ENCODE results near the gene SVOP.
"Not testable (repeated sequence)": the region's sequence is repeated elsewhere in the genome, so short reads cannot be mapped to it uniquely, and the experiment has no call there.

DNA sequence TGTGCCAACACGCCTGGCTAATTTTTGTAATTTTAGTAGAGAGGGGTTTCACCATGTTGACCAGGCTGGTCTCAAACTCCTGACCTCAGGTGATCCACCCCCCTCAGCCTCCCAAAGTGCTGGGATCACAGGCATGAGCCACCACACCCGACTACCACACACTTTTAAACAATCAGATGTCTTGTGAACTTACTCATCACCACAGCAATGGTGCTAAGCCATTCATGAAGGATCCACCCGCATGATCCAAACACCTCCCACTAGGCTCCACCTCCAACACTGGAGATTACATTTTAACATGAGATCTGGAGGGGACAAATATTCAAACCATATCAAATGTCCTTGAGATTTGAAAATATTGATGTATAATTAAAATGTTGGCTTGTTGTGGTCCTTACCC, 7.8 kb upstream of the SVOP start:
- TF ChIP-seq, protein P1, sequence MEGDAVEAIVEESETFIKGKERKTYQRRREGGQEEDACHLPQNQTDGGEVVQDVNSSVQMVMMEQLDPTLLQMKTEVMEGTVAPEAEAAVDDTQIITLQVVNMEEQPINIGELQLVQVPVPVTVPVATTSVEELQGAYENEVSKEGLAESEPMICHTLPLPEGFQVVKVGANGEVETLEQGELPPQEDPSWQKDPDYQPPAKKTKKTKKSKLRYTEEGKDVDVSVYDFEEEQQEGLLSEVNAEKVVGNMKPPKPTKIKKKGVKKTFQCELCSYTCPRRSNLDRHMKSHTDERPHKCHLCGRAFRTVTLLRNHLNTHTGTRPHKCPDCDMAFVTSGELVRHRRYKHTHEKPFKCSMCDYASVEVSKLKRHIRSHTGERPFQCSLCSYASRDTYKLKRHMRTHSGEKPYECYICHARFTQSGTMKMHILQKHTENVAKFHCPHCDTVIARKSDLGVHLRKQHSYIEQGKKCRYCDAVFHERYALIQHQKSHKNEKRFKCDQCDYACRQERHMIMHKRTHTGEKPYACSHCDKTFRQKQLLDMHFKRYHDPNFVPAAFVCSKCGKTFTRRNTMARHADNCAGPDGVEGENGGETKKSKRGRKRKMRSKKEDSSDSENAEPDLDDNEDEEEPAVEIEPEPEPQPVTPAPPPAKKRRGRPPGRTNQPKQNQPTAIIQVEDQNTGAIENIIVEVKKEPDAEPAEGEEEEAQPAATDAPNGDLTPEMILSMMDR (conservative IDR thresholded peaks at IDR 0.05; ENCODE audit: low read depth in 2 of 2) = not testable (repeated sequence)
- TF ChIP-seq EZH2 (IDR thresholded peaks at IDR 0.05; ENCODE audit: low read depth, unreplicated experiment); JUNB (IDR thresholded peaks at IDR 0.05; ENCODE audit: unreplicated experiment); EZH2phosphoT487 (IDR thresholded peaks at IDR 0.05; ENCODE audit: unreplicated experiment); POLR2AphosphoS5 (IDR thresholded peaks at IDR 0.05; ENCODE audit: low read depth); CREB1 (CRISPR knock-in tag; IDR thresholded peaks at IDR 0.05; ENCODE audit: low read depth): not testable (repeated sequence)
- TF ChIP-seq, protein P2, sequence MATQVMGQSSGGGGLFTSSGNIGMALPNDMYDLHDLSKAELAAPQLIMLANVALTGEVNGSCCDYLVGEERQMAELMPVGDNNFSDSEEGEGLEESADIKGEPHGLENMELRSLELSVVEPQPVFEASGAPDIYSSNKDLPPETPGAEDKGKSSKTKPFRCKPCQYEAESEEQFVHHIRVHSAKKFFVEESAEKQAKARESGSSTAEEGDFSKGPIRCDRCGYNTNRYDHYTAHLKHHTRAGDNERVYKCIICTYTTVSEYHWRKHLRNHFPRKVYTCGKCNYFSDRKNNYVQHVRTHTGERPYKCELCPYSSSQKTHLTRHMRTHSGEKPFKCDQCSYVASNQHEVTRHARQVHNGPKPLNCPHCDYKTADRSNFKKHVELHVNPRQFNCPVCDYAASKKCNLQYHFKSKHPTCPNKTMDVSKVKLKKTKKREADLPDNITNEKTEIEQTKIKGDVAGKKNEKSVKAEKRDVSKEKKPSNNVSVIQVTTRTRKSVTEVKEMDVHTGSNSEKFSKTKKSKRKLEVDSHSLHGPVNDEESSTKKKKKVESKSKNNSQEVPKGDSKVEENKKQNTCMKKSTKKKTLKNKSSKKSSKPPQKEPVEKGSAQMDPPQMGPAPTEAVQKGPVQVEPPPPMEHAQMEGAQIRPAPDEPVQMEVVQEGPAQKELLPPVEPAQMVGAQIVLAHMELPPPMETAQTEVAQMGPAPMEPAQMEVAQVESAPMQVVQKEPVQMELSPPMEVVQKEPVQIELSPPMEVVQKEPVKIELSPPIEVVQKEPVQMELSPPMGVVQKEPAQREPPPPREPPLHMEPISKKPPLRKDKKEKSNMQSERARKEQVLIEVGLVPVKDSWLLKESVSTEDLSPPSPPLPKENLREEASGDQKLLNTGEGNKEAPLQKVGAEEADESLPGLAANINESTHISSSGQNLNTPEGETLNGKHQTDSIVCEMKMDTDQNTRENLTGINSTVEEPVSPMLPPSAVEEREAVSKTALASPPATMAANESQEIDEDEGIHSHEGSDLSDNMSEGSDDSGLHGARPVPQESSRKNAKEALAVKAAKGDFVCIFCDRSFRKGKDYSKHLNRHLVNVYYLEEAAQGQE (IDR thresholded peaks at IDR 0.05; ENCODE audit: unreplicated experiment) = not testable (repeated sequence)
- TF ChIP-seq, protein P3, sequence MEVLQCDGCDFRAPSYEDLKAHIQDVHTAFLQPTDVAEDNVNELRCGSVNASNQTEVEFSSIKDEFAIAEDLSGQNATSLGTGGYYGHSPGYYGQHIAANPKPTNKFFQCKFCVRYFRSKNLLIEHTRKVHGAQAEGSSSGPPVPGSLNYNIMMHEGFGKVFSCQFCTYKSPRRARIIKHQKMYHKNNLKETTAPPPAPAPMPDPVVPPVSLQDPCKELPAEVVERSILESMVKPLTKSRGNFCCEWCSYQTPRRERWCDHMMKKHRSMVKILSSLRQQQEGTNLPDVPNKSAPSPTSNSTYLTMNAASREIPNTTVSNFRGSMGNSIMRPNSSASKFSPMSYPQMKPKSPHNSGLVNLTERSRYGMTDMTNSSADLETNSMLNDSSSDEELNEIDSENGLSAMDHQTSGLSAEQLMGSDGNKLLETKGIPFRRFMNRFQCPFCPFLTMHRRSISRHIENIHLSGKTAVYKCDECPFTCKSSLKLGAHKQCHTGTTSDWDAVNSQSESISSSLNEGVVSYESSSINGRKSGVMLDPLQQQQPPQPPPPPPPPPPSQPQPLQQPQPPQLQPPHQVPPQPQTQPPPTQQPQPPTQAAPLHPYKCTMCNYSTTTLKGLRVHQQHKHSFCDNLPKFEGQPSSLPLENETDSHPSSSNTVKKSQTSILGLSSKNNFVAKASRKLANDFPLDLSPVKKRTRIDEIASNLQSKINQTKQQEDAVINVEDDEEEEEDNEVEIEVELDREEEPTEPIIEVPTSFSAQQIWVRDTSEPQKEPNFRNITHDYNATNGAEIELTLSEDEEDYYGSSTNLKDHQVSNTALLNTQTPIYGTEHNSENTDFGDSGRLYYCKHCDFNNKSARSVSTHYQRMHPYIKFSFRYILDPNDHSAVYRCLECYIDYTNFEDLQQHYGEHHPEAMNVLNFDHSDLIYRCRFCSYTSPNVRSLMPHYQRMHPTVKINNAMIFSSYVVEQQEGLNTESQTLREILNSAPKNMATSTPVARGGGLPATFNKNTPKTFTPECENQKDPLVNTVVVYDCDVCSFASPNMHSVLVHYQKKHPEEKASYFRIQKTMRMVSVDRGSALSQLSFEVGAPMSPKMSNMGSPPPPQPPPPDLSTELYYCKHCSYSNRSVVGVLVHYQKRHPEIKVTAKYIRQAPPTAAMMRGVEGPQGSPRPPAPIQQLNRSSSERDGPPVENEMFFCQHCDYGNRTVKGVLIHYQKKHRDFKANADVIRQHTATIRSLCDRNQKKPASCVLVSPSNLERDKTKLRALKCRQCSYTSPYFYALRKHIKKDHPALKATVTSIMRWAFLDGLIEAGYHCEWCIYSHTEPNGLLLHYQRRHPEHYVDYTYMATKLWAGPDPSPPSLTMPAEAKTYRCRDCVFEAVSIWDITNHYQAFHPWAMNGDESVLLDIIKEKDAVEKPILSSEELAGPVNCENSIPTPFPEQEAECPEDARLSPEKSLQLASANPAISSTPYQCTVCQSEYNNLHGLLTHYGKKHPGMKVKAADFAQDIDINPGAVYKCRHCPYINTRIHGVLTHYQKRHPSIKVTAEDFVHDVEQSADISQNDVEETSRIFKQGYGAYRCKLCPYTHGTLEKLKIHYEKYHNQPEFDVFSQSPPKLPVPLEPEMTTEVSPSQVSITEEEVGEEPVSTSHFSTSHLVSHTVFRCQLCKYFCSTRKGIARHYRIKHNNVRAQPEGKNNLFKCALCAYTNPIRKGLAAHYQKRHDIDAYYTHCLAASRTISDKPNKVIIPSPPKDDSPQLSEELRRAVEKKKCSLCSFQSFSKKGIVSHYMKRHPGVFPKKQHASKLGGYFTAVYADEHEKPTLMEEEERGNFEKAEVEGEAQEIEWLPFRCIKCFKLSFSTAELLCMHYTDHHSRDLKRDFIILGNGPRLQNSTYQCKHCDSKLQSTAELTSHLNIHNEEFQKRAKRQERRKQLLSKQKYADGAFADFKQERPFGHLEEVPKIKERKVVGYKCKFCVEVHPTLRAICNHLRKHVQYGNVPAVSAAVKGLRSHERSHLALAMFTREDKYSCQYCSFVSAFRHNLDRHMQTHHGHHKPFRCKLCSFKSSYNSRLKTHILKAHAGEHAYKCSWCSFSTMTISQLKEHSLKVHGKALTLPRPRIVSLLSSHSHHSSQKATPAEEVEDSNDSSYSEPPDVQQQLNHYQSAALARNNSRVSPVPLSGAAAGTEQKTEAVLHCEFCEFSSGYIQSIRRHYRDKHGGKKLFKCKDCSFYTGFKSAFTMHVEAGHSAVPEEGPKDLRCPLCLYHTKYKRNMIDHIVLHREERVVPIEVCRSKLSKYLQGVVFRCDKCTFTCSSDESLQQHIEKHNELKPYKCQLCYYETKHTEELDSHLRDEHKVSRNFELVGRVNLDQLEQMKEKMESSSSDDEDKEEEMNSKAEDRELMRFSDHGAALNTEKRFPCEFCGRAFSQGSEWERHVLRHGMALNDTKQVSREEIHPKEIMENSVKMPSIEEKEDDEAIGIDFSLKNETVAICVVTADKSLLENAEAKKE (CRISPR knock-in tag; IDR thresholded peaks at IDR 0.05) = not testable (repeated sequence)

All from GM23338 (cell line).